PFSK-1 (cell line): ENCODE results near the gene TMEM115.

ENCODE experiments used
- POLR2AphosphoS5 ChIP-seq: IDR thresholded peaks from 2 replicates; pipeline ENCODE4 v1.6.1; 2012; ENCODE audit warnings: low read depth, mild to moderate bottlenecking, control low read depth, low read length, moderate library complexity
- TAF1 ChIP-seq: IDR thresholded peaks from 2 replicates; pipeline ENCODE4 v1.6.1; 2012; ENCODE audit warnings: low read length, control low read depth, borderline replicate concordance; ENCODE audit not compliant: insufficient read depth

- no peak for TF ChIP-seq TAF1
- no peak for TF ChIP-seq POLR2AphosphoS5
Measured at GRCh38 chr3:50323092-50323600, 36.2 kb downstream of the TMEM115 start.
